ENCODE data around the gene CYP27B1. TPM values are rescaled to one million over a fixed set of nuclear protein-coding genes. Genes with fewer than 3 reads are reported as not detected.

CYP27B1 gene
- total and polyA plus RNA-seq, 10 of the 15 experiments (the other 5 are each of a cell fraction or from before 2014, with no cell fraction given): 0.10 to 2.7 (median 1.1) TPM

GRCh38 chr12:57739914-57740538 lies 26.9 kb downstream of the CYP27B1 start:
- no peaks in the 10 kb centered on the region for H3K36me3 ChIP-seq (ENCODE audit: control insufficient read depth in 2 of 2, insufficient read depth in 2 of 2, low read length in 1 of 2)
- RAD21 ChIA-PET (ENCODE audit: unreplicated experiment): interaction anchor here (2.4 kb wide), 1 partner anchor 16 kb away, joined by 13 read pairs; no protein-coding TSS in a partner anchor
- no peak overlapping the region for H2AFZ ChIP-seq (ENCODE audit: control insufficient read depth, low read depth, low read length)
- no peak overlapping the region for H3K9ac ChIP-seq (ENCODE audit: control insufficient read depth, insufficient read depth, low read length)
- SMC1A ChIA-PET (ENCODE audit: uncharacterized antibody, unreplicated experiment): interaction anchor here (0.5 to 1.5 kb wide), 2 partner anchors 157 to 158 kb away, joined by 4 read pairs; no protein-coding TSS in a partner anchor
- intact Hi-C loops (cut with micrococcal nuclease; ENCODE audit: unreplicated experiment) (loop anchor here (2.0 kb wide), 1 partner anchor 45 kb away; the partner anchor contains the start of gene OS9), in situ Hi-C loops (cut with MboI) (no loop called here)
- no peaks in the 10 kb centered on the region for H3K9me3 ChIP-seq (replicated peaks; ENCODE audit: control insufficient read depth, insufficient read depth, low read length)
- FAIRE-seq (no peak), ATAC-seq (no peak), DNase-seq (ENCODE audit: low read depth, low spot score) (no peak)
- H3K27me3 ChIP-seq (replicated peaks in 1 of 2; ENCODE audit: control insufficient read depth in 2 of 2, insufficient read depth in 2 of 2, low read length in 1 of 2): no peaks in the 10 kb centered on the region
- H3K4me1 ChIP-seq (ENCODE audit: control insufficient read depth, insufficient read depth, low read length): peaks cover 18% of the 10 kb centered on the region
- CTCF ChIA-PET: interaction anchor here (1.1 to 3.8 kb wide), 4 partner anchors 20 to 156 kb away, joined by 3 to 22 read pairs (median 6); partner anchors contain the start of gene OS9
- TF ChIP-seq SIX5 (IDR thresholded peaks at IDR 0.05; ENCODE audit: low read depth, low read length, severe bottlenecking) (no peak), BCL11A (IDR thresholded peaks at IDR 0.05; ENCODE audit: low read depth, low read length) (no peak), ZNF274 (IDR thresholded peaks at IDR 0.05; ENCODE audit: insufficient read depth, insufficient read length) (no peak), NFIC (IDR thresholded peaks at IDR 0.05; ENCODE audit: low read depth, low read length) (no peak)
- WGBS (ENCODE audit: insufficient coverage, insufficient replicate concordance, low lambda C conversion rate, missing lambda C conversion rate): 66% methylated on average over 9 of the region's 10 CpGs
- H3K4me2 ChIP-seq (ENCODE audit: control insufficient read depth, insufficient read depth): peak overlapping the region; percentile 64
- no peaks in the 10 kb centered on the region for H4K20me1 ChIP-seq (ENCODE audit: control insufficient read depth, insufficient read depth)
- no peak overlapping the region for H3K27ac ChIP-seq (ENCODE audit: control insufficient read depth, insufficient read depth)
- POLR2A ChIA-PET: interaction anchor here (0.9 kb wide), 1 partner anchor 12 kb away, joined by 4 read pairs; the partner anchor contains the start of gene CDK4
- no TSS peak for BruUV-seq (replicated peaks)
- H3K4me3 ChIP-seq: no peak overlapping the region
- peaks cover 20% of the 10 kb centered on the region for H3K79me2 ChIP-seq (ENCODE audit: control insufficient read depth, insufficient read depth, low read length)

DNA sequence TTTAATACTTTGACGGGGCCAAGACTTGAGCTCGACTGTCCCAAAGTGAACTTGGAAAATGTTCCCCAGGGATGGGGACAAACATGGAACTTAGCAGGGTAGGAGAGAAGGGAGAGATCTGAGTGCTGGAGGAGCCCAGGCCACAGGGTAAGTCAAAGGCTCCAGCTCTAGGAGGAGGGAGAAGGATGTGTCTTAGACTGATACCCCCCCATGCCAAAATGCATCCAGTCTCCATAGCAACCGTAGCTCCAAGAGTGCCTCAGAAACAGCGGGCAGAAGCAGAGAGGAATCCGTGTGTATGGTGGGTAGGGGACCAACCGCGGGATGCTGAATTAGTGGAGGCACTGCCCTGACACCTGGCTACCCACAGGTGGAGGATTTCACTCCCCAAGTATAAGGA lies 27.5 kb downstream of the CYP27B1 start:
- POLR2A ChIA-PET: interaction anchor here (0.9 kb wide), 1 partner anchor 12 kb away, joined by 4 read pairs; the partner anchor contains the start of gene CDK4

More for the DNA sequence above, 27.5 kb downstream of the CYP27B1 start:
- H3K36me3 ChIP-seq (ENCODE audit: control insufficient read depth in 2 of 2, insufficient read depth in 2 of 2, low read length in 1 of 2): no peaks in the 10 kb centered on the region; a peak in 1 of 4 replicates
- no peaks in the 10 kb centered on the region for H3K27me3 ChIP-seq (replicated peaks in 1 of 2; ENCODE audit: control insufficient read depth in 2 of 2, insufficient read depth in 2 of 2, low read length in 1 of 2)
- H4K20me1 ChIP-seq (ENCODE audit: control insufficient read depth, insufficient read depth): no peaks in the 10 kb centered on the region
- no peak overlapping the region for H3K4me3 ChIP-seq
- ATAC-seq (no peak), DNase-seq (ENCODE audit: low read depth, low spot score) (no peak), FAIRE-seq (no peak)
- WGBS (ENCODE audit: insufficient coverage, insufficient replicate concordance, low lambda C conversion rate, missing lambda C conversion rate): 92% methylated on average over 7 of the region's 7 CpGs
- no peaks in the 10 kb centered on the region for H3K9me3 ChIP-seq (replicated peaks; ENCODE audit: control insufficient read depth, insufficient read depth, low read length)
- no TSS peak for BruUV-seq (replicated peaks)
- H2AFZ ChIP-seq (ENCODE audit: control insufficient read depth, low read depth, low read length): no peak overlapping the region
- in situ Hi-C loops (cut with MboI): no loop called here
- TF ChIP-seq ZSCAN29 (IDR thresholded peaks at IDR 0.05) (no peak), KLF5 (IDR thresholded peaks at IDR 0.05; ENCODE audit: partially characterized antibody) (no peak), IRF5 (IDR thresholded peaks at IDR 0.05; ENCODE audit: borderline replicate concordance) (no peak), HDAC2 (IDR thresholded peaks at IDR 0.05) (no peak), TCF3 (IDR thresholded peaks at IDR 0.05; ENCODE audit: borderline replicate concordance, insufficient read depth, low read depth, low read length) (no peak), BACH1 (IDR thresholded peaks at IDR 0.05; ENCODE audit: borderline replicate concordance) (no peak), ATF3 (IDR thresholded peaks at IDR 0.05; ENCODE audit: borderline replicate concordance, extremely low read depth, low read depth, low read length) (no peak), PAX5 (IDR thresholded peaks at IDR 0.05; ENCODE audit: borderline replicate concordance, low read depth, low read length) (no peak)
- ChIA-PET SMC1A (ENCODE audit: uncharacterized antibody, unreplicated experiment) (no interaction called here), CTCF (interaction anchor here (3.8 kb wide), 1 partner anchor 155 kb away, joined by 22 read pairs; no protein-coding TSS in a partner anchor), RAD21 (ENCODE audit: unreplicated experiment) (no interaction called here)
- H3K4me2 ChIP-seq (ENCODE audit: control insufficient read depth, insufficient read depth): no peak overlapping the region
- no peak overlapping the region for H3K27ac ChIP-seq (ENCODE audit: control insufficient read depth, insufficient read depth)
- H3K79me2 ChIP-seq (ENCODE audit: control insufficient read depth, insufficient read depth, low read length): peaks cover 18% of the 10 kb centered on the region
- no peak overlapping the region for H3K9ac ChIP-seq (ENCODE audit: control insufficient read depth, insufficient read depth, low read length)
- peaks cover 18% of the 10 kb centered on the region for H3K4me1 ChIP-seq (ENCODE audit: control insufficient read depth, insufficient read depth, low read length)
- intact Hi-C loops (cut with micrococcal nuclease; ENCODE audit: unreplicated experiment): no loop called here

All from GM12878 (cell line).